Stomach (tissue), 9 donors: ENCODE results near the gene IFNLR1. TPM values are rescaled to one million over a fixed set of nuclear protein-coding genes. Genes with fewer than 3 reads are reported as not detected.
A peak's percentile ranks its signal among the peaks of the same experiment; 100 is the strongest.

Source experiments
- DNase-seq, 2 donors: peaks; one replicate each; pipeline versions ENCODE4 v3.0.0 to v3.0.0-alpha.2; 2013 to 2019
- H3K27ac ChIP-seq, 5 donors: fragments of 200-600 bp in 4 of 5; sonication (generic) in 4 of 5; one replicate each; pipeline ENCODE4 v1.5.1; 2013 to 2019; ENCODE audit warnings: mild to moderate bottlenecking in 1 of 5, moderate library complexity in 1 of 5
- H3K27me3 ChIP-seq, 3 donors: fragments of 200-600 bp; sonication (generic); one replicate each; pipeline ENCODE4 v1.5.1; 2017 to 2019; ENCODE audit warnings: mixed run types in 1 of 3
- H3K36me3 ChIP-seq, 4 donors: fragments of 200-600 bp; sonication (generic); 1 replicate in 3 of 4; 2 replicates in 1 of 4; pipeline ENCODE4 v1.5.1; 2016 to 2019
- H3K4me1 ChIP-seq, 4 donors: fragments of 200-600 bp; sonication (generic); one replicate each; pipeline ENCODE4 v1.5.1; 2016 to 2019
- H3K4me3 ChIP-seq, 4 donors: fragments of 200-600 bp; sonication (generic) in 3 of 4; one replicate each; pipeline ENCODE4 v1.5.1; 2016 to 2019; ENCODE audit warnings: mild to moderate bottlenecking in 1 of 4
- H3K9me3 ChIP-seq, 4 donors: fragments of 200-600 bp; sonication (generic); one replicate each; pipeline ENCODE4 v1.5.1; 2016 to 2019
- EP300 ChIP-seq: sonication (generic); formaldehyde crosslinking; IDR thresholded peaks from one replicate; pipeline ENCODE4 v1.6.1; 2017; ENCODE audit warnings: antibody characterized with exemption
- POLR2A ChIP-seq, 4 donors: fragments of 450-650 bp; IDR thresholded peaks; one replicate each; pipeline ENCODE4 v1.6.1; 2016; ENCODE audit warnings: antibody characterized with exemption in 4 of 4, control low read depth in 2 of 4, mild to moderate bottlenecking in 1 of 4, moderate library complexity in 1 of 4
- POLR2AphosphoS5 ChIP-seq, 3 donors: sonication (generic); formaldehyde crosslinking; IDR thresholded peaks; one replicate each; pipeline ENCODE4 v1.6.1; 2016; ENCODE audit warnings: antibody characterized with exemption in 3 of 3
- WGBS, 5 donors: extraction: QIAGEN DNeasy Blood & Tissue Kit in 3 of 5; methylation state at CpG; one replicate each; pipeline versions ENCODE4 v1.1.5 to v1.1.7; 2013 to 2018; 5-methylcytosine and 5-hydroxymethylcytosine counted together
- intact Hi-C: fragments of 100-400 bp; cut with DNase I; formaldehyde crosslinking; loops from one replicate; pipeline ENCODE4 v1.15.1; 2023; ENCODE audit warnings: low total_unique reads
- polyA plus RNA-seq, 3 donors: library from polyadenylated mRNA; stranded (reverse); fragments of 200-250 nt; gene quantifications; one replicate each; pipeline ENCODE4 v1.2.3, GENCODE V29; 2013
- total RNA-seq, 5 donors: library from RNA; depleted of rRNA; stranded (reverse); fragments of >200 nt; gene quantifications; one replicate each; pipeline versions ENCODE4 v1.1.0 to v1.2.3, GENCODE V29; 2014 to 2016
- TF ChIP-seq, protein P1 (sequence below), 7 experiments: fragments of 450-650 bp in 4 of 7; fragments of 200-600 bp in 3 of 7; sonication (generic) in 3 of 7; IDR thresholded peaks; one replicate each; pipeline ENCODE4 v1.5.1; 2016 to 2019; ENCODE audit warnings: antibody characterized with exemption in 7 of 7, control low read depth in 2 of 7, mild to moderate bottlenecking in 1 of 7
- donor health status: healthy with polysubstance abuse.
- donor health status: Bipolar disorder and iron deficiency.
- donor health status: healthy.

IFNLR1 gene
- total and polyA plus RNA-seq, 8 donors = 0.31 to 6.1 (median 1.1) TPM; not detected in 1

DNA sequence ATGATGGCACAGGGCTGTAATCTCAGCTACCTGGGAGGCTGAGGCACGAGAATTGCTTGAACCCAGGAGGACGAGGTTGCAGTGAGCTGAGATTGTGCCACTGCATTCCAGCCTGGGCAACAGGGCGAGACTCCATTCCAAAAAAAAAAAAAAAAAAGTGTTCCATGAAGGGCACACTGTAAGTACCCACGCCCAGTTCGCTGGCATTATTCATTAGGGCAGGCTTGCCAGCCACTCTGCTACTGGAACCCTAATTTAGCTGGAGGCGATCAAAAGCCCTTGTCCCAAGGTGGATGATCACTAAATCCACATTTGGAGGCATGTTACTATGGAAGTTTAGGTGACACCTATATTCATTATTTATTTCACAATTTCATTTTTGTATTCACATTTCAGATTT lies 5.0 kb downstream of the IFNLR1 start:
- no peak overlapping the region for H3K27ac ChIP-seq
- no peak overlapping the region for H3K4me3 ChIP-seq
- peaks cover 0 to 6% (median 3%) of the 10 kb centered on the region in 3 donors for H3K27me3 ChIP-seq
- H3K36me3 ChIP-seq = no peaks in the 10 kb centered on the region
- no peaks in the 10 kb centered on the region for H3K9me3 ChIP-seq
- TF ChIP-seq EP300 (no peak), POLR2AphosphoS5 (IDR thresholded peaks at IDR 0.05) (no peak), POLR2A (IDR thresholded peaks at IDR 0.05) (no peak)
- TF ChIP-seq, protein P1, sequence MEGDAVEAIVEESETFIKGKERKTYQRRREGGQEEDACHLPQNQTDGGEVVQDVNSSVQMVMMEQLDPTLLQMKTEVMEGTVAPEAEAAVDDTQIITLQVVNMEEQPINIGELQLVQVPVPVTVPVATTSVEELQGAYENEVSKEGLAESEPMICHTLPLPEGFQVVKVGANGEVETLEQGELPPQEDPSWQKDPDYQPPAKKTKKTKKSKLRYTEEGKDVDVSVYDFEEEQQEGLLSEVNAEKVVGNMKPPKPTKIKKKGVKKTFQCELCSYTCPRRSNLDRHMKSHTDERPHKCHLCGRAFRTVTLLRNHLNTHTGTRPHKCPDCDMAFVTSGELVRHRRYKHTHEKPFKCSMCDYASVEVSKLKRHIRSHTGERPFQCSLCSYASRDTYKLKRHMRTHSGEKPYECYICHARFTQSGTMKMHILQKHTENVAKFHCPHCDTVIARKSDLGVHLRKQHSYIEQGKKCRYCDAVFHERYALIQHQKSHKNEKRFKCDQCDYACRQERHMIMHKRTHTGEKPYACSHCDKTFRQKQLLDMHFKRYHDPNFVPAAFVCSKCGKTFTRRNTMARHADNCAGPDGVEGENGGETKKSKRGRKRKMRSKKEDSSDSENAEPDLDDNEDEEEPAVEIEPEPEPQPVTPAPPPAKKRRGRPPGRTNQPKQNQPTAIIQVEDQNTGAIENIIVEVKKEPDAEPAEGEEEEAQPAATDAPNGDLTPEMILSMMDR (IDR thresholded peaks at IDR 0.05) = no peak
- intact Hi-C loops = no loop called here
- no peak for DNase-seq
- 53 to 69% (median 66%) methylated on average over 6 of the region's 6 CpGs for WGBS, 5 donors
- peaks cover 5 to 32% (median 17%) of the 10 kb centered on the region in 4 donors for H3K4me1 ChIP-seq

GRCh38 chr1:24181619-24182018 lies 5.5 kb downstream of the IFNLR1 start:
- no peak overlapping the region for H3K27ac ChIP-seq
- H3K9me3 ChIP-seq = no peaks in the 10 kb centered on the region
- H3K4me3 ChIP-seq = no peak overlapping the region
- DNase-seq = no peak
- 56 to 65% (median 58%) methylated on average over 5 of the region's 5 CpGs for WGBS, 5 donors
- H3K27me3 ChIP-seq = peaks cover 0 to 1% (median 0%) of the 10 kb centered on the region in 3 donors
- no peaks in the 10 kb centered on the region for H3K36me3 ChIP-seq
- TF ChIP-seq POLR2A (IDR thresholded peaks at IDR 0.05) (no peak), POLR2AphosphoS5 (IDR thresholded peaks at IDR 0.05) (no peak), EP300 (no peak)
- TF ChIP-seq, protein P1 (IDR thresholded peaks at IDR 0.05) = no peak
- H3K4me1 ChIP-seq = peaks cover 5 to 28% (median 13%) of the 10 kb centered on the region in 4 donors
- intact Hi-C loops = no loop called here

DNA sequence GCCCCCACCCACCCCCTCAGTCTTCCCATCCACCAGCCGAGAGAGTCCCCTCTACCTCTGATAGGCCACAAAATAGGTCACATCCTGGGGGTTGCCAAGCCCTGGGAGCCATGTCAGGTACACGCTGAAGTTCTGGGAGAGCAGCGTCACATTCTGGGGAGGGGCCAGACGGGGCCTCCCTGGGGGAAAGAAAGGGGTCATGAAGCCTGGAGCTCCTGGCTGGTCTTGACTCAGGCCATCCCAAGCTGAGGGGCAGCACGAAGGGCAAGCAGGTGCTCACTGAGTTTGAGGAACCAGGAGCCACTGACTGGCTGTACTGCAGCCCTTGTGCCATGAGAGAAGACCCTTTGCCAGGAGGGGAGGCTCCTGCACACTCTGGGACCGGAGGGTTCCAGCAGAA lies 6.4 kb downstream of the IFNLR1 start:
- no peak for TF ChIP-seq POLR2AphosphoS5 (IDR thresholded peaks at IDR 0.05)
- no peak for TF ChIP-seq EP300
- TF ChIP-seq, protein P1 (IDR thresholded peaks at IDR 0.05) = no peak
- no peak for TF ChIP-seq POLR2A (IDR thresholded peaks at IDR 0.05)

DNA sequence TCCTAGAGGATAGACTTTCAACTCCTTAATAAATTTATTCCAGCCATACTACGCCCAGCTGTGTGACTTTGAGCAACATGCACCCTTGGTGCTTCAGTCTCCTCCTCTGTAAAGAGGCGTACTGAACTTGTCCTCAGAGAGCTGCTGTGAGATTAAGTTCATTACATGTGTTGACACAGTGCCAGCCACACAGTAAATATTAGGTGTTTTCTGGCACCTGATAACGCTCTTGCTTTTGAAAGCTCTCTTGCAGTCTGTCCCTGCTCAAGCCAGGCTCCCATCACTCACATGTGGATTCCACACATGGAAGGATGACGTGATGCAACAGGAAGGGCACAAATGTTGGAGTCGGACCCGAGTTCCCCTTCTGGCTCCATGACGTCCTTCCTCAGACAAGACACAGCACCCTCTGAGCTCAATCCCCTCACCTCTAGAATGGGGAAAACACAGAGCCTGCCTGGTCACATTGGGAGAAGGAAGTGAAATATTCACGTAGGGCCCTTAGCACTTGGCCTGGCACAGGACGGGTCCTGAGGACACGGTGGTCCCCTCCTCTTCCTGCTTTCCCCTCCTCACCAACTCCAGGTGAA lies 7.7 kb downstream of the IFNLR1 start:
- Histone ChIP-seq H3K9me3 (no peaks in the 10 kb centered on the region), H3K4me1 (peaks cover 0 to 17% (median 4%) of the 10 kb centered on the region in 4 donors), H3K27ac (peak overlapping the region in 2 of 5 donors; percentile 6 to 16), H3K36me3 (no peaks in the 10 kb centered on the region), H3K4me3 (no peak overlapping the region), H3K27me3 (no peaks in the 10 kb centered on the region)
- 38 to 69% (median 49%) methylated on average over 10 of the region's 10 CpGs for WGBS, 5 donors
- TF ChIP-seq, protein P1 (IDR thresholded peaks at IDR 0.05) = no peak
- TF ChIP-seq POLR2A (IDR thresholded peaks at IDR 0.05) (no peak), POLR2AphosphoS5 (IDR thresholded peaks at IDR 0.05) (peak in 1 of 3 donors; percentile 32), EP300 (no peak)
- peak in 1 of 2 donors; percentile 61 for DNase-seq
- intact Hi-C loops = no loop called here

More for the DNA sequence above, 6.4 kb downstream of the IFNLR1 start:
- Histone ChIP-seq H3K9me3 (no peaks in the 10 kb centered on the region), H3K27me3 (no peaks in the 10 kb centered on the region), H3K27ac (no peak overlapping the region), H3K36me3 (no peaks in the 10 kb centered on the region), H3K4me3 (no peak overlapping the region), H3K4me1 (peaks cover 0 to 19% (median 5%) of the 10 kb centered on the region in 4 donors)
- DNase-seq = no peak
- WGBS, 5 donors = 88 to 98% (median 96%) methylated on average over 5 to 6 of the region's 6 CpGs
- intact Hi-C loops = no loop called here
